ENCODE measurements around the gene MMS19.
"Not testable (repeated sequence)": the region's sequence is repeated elsewhere in the genome, so short reads cannot be mapped to it uniquely, and the experiment has no call there.

Gene MMS19

DNA sequence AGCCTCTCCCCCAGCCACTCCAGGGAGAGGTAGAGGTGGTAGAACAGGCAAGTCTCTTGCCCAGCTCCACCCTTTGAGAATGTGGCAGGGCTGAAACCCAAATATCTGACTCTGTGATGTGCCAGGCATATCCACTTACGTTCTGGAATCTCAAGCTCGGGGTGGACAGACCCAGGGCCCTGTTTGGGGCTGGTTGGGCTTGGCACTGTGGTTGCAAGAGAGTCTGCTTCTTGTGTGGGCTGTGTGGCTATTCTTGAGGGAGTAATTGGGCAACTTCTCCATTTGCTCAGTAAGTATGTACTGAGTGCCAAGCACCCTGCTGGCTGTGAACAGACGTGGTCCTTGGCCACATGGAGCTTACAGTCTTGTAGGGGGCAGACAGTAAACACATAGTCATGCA, 5.2 kb upstream of the MMS19 start:
- no peak for DNase-seq (ENCODE audit: low spot score)

DNA sequence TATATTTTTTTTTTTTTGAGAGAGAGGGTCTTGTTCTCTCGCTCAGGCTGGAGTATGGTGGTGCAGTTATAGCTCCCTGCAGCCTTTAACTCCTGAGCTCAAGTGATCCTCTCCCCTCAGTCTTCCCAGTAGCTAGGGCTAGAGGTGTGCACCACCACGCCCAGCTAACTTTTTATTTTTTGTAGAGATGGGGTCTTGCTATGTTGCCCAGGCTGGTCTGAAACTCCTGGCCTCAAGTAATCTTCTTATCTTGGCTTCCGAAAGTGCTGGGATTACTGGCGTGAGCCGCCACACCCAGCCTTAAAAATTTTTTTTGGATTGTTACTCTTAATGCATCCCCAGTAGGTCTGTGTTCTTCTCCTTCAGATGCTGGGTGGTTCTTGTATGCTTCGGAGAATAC, 4.7 kb upstream of the MMS19 start:
- DNase-seq (ENCODE audit: low spot score) = no peak

DNA sequence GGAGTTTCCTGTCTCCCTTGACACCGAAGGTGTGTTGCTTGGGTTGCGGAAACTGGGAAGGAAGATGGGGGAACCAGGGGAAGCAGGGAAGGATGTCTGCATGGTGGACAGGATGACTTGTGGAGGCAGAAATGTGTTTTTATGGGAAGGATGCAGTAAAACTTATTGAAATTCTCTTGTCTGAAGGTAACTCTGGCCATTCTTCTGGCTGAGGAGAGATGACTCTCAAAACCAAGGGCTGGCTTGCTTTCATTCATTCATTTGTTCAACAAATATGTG, 2.0 kb upstream of the MMS19 start:
- no peak for DNase-seq (ENCODE audit: low spot score)

DNA sequence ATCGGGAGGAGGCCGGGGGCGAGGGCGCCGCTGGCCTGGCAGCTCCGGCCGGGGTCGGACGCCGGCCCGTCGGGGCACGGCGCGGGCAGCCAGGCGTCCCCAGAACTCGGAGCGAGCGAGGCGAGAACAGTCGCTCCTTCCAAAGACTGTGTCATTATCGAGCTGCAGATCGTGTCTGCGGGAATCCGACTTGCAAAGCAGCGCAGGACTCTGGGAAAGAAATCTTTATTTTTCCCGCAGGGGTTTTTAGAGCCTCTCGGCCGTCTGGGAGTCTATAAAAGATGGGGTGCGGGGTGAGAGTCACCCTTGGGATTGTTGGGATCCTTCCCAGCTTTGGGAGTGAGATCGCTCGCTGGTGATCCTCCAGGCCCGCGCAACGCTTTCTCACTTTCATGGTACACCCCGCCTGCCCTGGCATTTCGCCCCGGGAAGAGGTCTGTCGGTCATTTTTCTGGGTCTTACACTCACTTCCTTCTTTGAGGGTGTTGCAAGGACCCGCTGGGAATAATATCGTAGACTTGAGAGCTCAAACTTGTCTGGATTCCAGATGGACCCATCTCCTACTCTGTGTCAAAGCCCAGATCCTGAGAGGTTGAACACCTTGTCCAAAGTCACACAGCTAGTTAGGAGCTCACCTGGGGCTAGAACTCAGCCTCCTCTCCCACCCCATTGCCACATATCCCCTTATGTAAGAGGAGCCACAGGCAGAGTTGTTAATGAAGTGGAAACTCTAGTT, 1.5 kb upstream of the MMS19 start:
- no peak for DNase-seq (ENCODE audit: low spot score)

DNA sequence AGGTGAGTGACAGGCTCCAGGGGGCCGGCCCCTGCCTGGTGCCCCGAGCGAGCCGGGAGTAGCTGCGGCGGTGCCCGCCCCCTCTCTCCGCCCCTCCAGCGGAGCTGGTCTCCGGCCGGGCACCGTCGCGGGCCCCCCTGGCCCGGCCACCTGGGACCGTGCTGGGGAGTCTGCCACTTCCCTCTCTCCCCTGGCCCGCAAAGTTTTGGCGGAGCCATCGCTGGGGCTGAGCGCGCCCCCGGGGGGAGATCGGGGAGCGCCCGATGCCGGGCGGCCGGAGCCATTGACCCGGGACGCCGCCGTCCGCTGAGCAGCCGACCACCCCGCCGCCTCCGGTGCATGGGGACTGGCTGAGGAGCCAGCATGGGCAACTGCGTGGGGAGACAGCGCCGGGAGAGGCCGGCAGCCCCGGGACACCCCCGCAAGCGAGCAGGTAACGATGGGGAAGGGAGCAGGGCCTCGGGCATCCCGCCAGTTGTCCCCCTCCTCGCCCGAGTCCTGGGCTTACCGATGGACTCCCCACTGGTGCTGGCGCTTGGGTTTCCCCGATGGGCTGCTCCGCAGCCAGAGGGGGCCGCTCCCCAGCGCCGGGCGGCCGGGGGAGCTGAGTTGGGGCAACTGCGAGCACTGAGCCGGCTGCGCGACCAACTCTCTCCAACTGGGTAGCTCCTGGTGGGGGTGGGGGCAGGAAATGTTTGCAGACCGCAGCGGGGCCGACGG, 779 bp upstream of the MMS19 start, which contains the start of gene UBTD1:
TSS of gene UBTD1 (plus strand) at position 84 of the 720 bp plus-strand sequence. CDS start at position 364, 280 bp downstream.
- DNase-seq (ENCODE audit: low spot score) = peak; percentile 12

DNA sequence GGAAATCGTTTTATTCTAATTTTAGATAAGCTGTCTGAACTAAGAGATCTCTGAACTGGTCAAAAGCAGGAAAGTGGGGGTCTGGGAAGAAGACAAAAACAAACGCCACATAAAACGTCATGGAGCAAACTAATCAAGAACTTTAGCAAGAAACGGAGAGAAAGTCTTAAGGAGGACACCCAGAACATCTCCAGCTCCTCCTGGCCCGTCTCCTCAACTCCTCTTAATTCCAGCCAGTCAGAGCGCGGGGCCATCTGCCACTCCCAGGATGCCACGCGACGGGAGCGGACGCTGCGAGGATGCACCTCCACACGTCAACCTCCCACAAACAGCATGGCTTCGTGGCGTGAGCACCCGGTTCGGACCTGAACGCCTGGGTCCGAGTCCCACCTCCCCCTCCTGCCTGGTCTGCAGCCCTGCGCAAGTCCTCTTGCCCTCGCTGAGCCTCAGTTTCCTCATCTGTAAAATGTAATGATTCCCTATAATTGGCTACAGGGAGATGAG, 598 bp downstream of the MMS19 start:
- peak; percentile 55 for DNase-seq (ENCODE audit: low spot score)

DNA sequence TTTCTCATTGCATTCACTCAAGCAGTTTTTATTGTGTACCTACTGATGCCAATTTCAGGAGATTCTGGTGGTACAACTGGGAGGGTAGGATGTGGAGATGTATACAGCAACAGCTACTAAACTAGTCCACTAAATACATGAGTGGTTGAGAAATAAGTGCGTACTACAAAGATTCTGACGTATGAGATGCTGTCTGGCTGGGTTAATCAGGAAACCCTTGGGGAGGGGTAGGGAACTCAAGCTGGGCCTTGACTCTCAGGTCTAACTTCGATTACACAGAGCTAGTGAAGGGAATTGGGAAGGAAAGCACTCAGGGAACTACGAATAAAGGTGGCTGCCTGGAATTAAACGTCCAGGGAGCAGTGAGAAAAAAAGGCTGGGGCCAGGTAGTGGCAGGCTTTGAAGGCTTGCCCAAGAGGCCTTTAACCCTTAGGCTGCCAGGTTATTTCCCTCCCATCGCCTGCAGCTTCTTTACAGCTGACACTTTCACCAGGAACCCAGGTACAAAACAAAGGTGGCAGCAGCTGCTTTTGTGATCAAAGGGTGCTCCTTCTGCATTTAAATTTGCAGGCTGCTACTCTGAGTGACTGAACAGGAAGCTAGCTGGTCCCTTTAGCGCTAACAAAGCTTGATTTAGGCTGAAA, 3.2 kb downstream of the MMS19 start:
- DNase-seq (ENCODE audit: low spot score) = no peak

DNA sequence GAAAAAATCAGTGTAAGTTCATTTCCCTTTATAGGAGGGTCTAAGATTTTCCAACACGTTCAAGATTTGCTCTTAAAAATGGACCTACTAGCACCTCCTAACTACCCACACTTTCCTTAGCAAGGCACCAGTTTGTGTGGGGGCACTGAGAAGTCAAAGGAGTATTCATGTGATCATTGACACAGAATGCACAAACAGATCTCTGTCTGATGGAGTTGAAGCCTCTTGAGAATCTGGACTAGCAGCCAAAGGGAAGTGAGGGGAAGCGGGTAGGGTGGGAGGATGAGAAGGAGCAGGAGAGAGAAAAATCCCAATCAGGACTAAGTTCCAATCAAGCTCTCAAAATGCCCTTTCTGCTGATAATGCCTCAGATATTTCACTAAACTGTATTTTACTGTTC, 4.1 kb downstream of the MMS19 start:
- no peak for DNase-seq (ENCODE audit: low spot score)

DNA sequence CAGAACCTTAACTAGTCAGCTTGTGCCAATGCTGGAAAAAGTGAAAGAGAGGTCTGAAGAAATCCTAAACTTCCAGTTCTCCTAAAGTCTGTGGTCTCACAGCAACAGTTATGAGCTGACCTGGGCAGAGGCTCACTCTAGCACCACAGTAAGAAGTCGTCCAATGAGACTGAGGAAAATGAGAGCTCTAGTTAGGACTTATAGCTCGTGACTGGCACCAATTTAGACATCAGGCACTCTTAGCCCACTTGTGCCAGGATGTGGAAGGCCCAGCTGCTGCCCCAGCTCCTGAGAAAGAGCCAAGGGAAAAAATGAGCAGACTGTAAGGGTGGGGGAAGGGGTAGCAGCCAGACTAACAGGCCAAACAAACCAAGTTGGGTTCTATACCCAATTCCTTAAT, 7.6 kb downstream of the MMS19 start:
- no peak for DNase-seq (ENCODE audit: low spot score)

DNA sequence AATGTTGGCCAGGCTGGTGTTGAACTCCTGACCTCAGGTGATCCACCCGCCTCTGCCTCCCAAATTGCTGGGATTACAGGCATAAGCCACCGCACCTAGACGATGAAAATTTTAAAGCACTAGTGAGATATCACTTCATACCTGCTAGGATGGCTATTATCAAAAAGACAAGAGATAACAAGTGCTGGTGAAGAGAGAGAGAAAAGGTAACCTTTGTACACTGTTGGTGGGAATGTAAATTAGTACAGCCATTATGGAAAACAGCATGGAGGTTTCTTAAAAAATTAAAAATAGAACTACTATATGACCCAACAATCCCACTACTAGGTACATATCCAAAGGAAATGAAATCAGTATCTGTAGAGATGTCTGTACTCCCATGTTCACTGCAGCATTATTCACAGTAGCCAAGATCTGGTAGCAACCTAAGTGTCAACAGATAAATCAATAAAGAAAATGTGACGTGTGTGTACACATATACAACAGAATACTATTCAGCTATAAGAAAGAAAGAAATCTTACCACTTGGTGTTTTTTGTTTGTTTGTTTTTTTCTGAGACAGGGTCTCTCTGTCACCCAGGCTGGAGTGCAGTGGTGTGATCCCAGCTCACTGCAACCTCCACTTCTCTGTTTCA, 12.5 kb downstream of the MMS19 start:
- no peak for DNase-seq (ENCODE audit: low spot score)

DNA sequence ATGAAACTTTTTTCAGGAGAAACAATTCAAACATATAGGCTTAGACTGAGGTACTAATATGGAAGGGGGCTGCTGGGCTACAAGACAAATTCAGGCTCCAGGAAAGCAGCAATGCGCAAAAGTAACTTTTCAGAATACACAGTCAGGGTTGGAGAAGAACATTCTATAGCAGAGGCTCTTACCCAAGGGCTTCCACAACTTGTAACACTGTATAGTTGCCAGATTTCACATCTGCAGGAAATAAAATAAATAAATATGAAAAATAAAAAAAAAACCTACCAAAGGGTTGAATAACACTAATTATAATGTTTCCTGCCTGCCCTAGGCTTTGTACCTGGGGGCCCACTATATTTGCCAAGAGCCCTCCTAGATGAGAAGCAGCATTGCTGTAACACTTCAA, 14.3 kb downstream of the MMS19 start:
- no peak for DNase-seq (ENCODE audit: low spot score)

DNA sequence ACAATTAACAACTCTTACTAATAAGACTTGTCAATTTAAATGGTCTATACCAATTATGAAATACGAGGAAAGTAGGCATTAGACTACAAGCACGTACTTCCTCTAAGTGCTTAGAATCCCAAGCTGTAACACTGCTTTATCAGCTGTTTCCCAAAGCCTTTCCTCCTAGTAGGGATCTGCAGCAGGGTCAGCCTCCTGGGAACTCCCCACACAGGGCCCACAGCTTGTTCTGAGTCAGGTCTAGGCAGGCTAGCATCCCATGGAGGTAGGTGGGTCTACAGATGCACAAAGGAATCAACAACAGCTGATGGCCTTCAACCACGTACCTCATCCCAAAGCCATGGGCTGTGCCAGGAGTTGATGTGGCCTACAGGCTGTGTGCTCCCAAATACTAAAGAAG, 14.7 kb downstream of the MMS19 start:
- DNase-seq (ENCODE audit: low spot score) = no peak

DNA sequence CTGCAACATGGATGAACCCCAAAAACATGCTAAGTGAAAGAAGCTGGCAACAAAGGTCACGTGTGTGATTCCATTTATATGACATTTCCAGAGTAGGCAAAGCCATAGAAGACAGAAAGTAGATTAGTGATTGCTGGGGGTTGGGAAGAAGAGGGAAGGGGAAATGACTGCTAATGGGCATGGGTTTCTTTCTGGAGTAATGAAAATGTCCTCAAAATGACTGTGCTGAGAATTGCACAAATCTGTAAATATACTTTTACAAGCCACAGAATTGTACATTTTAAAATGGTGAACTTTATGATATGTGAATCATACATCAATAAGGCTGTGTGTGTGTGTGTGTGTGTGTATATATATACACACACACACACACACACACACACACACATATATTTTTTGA, 15.8 kb downstream of the MMS19 start:
- DNase-seq (ENCODE audit: low spot score) = no peak

DNA sequence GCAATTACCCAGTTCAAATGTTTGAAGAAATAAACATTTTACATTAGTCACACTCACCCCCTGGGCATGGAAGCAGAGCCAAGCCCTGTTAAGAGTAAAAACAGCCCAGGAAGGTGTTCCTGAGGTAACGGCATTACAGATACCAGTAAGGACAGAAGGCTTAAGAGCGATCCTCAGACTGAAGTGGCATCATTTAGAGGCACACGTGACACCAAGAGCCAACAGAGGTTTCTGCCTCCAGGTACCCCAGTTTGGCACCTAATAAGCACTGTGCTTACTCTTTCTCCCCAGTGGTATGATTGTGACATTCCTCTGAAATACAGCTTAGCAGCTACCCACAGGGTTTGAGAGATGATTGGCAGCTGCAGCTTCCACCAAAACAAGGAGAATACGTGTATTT, 17.2 kb downstream of the MMS19 start:
- DNase-seq (ENCODE audit: low spot score) = no peak

DNA sequence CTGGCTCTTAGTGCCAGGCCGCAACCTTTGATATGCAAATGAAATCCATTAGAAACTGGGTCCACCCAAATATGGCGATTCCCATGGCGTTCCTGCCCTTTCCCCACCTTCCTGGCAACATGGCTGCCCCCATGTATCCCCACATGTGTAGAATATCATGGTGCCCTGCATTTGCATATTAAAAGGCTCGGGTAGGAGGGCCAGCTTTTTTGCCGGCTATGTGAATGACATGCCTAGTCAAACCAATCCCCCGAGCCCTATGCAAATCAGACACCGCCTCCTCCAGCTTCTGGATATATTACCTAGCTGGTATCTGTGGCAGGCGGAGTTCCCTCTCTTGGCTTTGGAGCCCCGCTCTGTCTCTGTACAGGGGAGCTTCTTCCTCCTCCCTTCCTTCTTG, 18.3 kb downstream of the MMS19 start:
- no peak for DNase-seq (ENCODE audit: low spot score)

DNA sequence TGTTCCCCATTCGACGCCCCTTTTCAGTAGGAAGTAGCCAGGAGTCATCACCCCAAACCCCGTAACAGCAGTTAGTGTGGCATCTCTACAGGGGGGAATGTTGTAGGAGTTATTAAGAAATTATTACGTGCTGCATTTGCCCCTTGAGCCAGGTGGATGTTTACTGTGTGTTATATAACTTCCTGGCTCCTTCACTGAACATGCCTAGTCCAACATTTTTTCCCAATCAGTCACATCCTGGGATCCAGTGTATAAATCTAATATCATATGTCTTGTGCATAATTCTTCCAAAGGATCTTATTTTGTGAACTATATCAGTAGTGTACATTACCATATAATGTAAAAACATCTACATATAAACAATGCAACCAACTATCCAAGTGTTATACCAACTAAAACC, 18.8 kb downstream of the MMS19 start:
- DNase-seq (ENCODE audit: low spot score) = not testable (repeated sequence)

DNA sequence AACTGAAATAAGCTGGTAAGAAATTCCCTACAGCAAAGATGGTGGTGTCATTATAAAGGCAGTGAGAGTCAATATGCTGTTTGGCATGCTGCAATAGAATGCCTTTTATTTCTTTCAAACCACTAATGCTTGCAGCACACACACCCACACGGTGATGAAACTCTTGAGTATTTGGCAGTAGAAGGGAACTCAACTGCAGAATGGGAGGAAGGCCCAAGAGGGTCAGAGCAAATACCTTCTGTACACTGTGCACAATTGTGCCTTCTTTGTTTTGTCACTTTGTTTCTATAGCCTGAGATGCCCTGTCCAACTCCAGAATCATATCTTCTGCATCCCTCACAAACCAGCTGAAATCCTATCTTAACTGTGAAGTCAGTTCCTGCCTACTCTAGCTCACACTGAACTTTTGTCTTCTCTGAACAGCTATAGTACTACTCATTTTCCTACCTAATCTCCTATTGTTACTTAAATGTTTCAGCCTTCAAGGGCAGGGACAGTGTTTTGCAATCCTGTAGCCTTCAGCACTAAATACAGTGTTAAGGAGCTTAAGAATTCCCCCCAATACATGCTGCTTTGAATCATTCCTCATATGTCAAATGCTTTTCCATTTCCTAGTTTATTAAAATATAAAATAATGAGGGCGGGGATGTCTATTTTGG, 22.2 kb downstream of the MMS19 start:
- no peak for DNase-seq (ENCODE audit: low spot score)

DNA sequence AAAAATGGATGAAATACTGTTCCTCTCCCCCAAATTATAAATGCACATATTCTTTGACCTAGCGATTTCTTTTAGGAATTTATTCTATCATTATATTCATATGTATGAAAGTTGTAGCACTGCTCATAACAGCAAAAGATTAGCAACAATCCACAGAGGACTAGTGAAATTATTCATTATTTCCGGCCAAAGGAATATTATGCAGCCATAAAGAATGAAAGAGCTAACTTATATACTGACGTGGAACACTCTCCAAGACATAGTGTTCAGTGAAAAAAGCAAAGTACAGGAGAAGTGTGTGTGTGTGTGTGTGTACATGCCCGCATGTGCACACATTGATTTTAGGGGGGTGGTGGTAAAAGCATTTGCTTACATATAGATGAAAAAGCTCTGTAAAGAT, 23.3 kb downstream of the MMS19 start:
- no peak for DNase-seq (ENCODE audit: low spot score)

DNA sequence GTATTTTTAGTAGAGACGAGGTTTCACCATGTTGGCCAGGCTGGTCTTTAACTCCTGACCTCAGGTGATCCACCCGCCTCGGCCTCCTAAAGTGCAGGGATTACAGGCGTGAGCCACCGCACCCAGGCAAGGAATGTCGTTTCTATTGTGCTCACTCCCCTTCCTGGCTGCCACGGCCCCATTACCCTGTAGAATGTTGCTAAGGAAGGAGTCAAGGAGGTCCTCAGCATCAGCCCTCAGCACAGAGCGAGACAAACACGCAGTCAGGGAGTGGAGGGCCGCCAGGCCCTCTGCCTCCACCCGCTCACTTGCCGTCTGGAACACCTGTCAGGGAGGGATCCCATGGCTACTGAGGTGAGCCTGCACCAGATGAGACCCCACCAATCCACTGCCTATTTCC, 29.4 kb downstream of the MMS19 start:
- DNase-seq (ENCODE audit: low spot score) = not testable (repeated sequence)

DNA sequence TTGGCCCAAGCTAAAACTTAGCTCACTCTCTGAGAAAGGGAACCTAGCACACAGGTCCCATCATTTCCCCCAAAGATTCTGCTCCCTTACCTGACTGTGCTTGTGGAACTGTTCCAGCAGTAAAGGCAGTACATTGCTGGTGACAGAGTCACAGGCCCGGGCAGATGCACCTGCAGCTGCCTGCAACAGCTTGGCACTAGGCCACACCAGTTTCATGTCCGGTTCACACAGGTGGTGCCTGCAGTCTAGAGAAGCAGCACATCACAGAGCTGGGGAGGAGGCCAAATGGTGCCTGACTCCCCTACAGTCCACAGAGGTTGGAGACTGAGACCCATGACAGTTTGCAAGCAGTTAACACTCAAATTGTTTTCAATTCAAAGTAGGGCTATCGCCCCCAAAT, 30.1 kb downstream of the MMS19 start:
- DNase-seq (ENCODE audit: low spot score) = no peak

DNA sequence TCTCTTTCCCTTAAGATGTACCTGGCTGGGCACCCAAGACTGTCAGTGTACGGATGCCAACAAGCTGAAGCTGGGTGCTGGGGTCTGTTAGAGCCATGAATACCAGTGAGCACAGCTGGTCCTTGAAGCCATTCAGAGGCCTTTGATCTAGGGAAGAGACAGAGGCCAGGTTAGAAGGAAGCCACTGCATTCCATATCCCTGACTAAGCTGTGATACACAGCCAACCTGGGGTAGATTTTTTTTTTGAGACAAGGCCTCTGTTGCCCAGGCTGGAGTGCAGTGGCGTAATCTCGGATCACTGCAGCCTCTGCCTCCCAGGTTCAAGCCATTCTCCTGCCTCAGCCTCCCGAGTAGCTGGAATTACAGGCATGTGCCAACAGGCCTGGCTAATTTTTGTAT, 31.5 kb downstream of the MMS19 start:
- no peak for DNase-seq (ENCODE audit: low spot score)

DNA sequence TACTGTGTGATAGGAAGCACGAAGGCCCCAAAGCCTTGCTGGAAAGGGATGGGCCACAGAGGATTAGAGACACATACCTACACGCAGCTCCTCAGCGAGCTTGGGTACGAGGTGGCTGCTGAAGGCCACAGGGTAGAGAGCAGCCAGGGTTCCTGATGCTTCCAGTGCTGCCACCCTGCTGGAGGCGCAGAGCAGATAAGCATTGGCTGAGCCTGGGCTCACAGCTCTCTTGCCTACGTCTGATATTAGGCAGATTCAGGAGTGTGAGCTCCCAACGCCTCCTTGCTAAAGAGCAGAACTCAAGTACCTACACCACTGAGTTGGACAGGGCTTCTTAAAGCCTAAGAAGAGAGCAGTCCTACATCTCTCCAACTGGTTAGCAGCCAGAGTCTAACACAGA, 32.2 kb downstream of the MMS19 start:
- DNase-seq (ENCODE audit: low spot score) = no peak
